SK-N-SH (cell line): ENCODE data around the gene MAGEA10. TPM values are rescaled to one million over a fixed set of nuclear protein-coding genes. Genes with fewer than 3 reads are reported as not detected.

Experiments
- CTCF ChIA-PET: fragments of 300-600, 350-600 bp; formaldehyde crosslinking; extraction: SDS; loops from one replicate; lab custom pipeline; 2021; lab: Yijun Ruan, JAX
- POLR2A ChIA-PET: fragments of 350-600 bp; sonication (Branson Sonifier 250); formaldehyde crosslinking; extraction: SDS; loops from one replicate; lab custom pipeline; 2020; ENCODE audit warnings: antibody characterized with exemption, inconsistent platforms; lab: Yijun Ruan, JAX
- DNase-seq: peaks from one replicate; pipeline ENCODE4 v3.0.0; 2012
- H2AFZ ChIP-seq: fragments of 200-600 bp; sonication (generic); 2 replicates; pipeline ENCODE4 v1.8.1; 2016; ENCODE audit warnings: antibody characterized with exemption, mild to moderate bottlenecking, low read depth
- H3F3A ChIP-seq: fragments of 200-600 bp; sonication (generic); replicated peaks from 2 replicates; pipeline ENCODE3; 2016; ENCODE audit warnings: antibody characterized with exemption, mild to moderate bottlenecking; ENCODE audit not compliant: insufficient read depth
- H3K27ac ChIP-seq, 2 experiments: fragments of 200-500 bp in 1 of 2; fragments of 200-600 bp in 1 of 2; sonication (Bioruptor generic) in 1 of 2; sonication (generic), shearing (Covaris generic) in 1 of 2; 2 replicates each; pipeline versions ENCODE4 v1.5.1 to v1.6.1; 2014 to 2016; ENCODE audit warnings: low read depth in 2 of 2, inconsistent platforms in 1 of 2, low read length in 1 of 2, mild to moderate bottlenecking in 1 of 2, mixed read lengths in 1 of 2
- H3K27me3 ChIP-seq: fragments of 200-600 bp; sonication (generic), shearing (Covaris generic); 2 replicates; pipeline ENCODE4 v1.6.1; 2016; ENCODE audit warnings: mixed run types; ENCODE audit not compliant: insufficient read depth
- H3K36me3 ChIP-seq, 2 experiments: fragments of 200-500 bp in 1 of 2; fragments of 200-600 bp in 1 of 2; sonication (Bioruptor generic) in 1 of 2; sonication (generic) in 1 of 2; replicated peaks in 1 of 2; 2 replicates each; pipeline versions ENCODE3 to v1.5.1; 2014 to 2016; ENCODE audit warnings: low read length in 1 of 2, mild to moderate bottlenecking in 1 of 2; ENCODE audit not compliant: insufficient read depth in 2 of 2, control insufficient read depth in 1 of 2
- H3K4me1 ChIP-seq, 2 experiments: fragments of 200-500 bp in 1 of 2; fragments of 200-600 bp in 1 of 2; sonication (Bioruptor generic) in 1 of 2; sonication (generic), shearing (Covaris generic) in 1 of 2; 2 replicates each; pipeline versions ENCODE4 v1.5.1 to v1.6.1; 2014 to 2016; ENCODE audit warnings: low read depth in 1 of 2, low read length in 1 of 2, mixed run types in 1 of 2; ENCODE audit not compliant: insufficient read depth in 2 of 2, control insufficient read depth in 1 of 2
- H3K4me2 ChIP-seq: fragments of 200-600 bp; sonication (generic), shearing (Covaris generic); 2 replicates; pipeline ENCODE4 v1.6.1; 2017; ENCODE audit warnings: mixed run types
- H3K4me3 ChIP-seq, 2 experiments: fragments of 200-500 bp in 1 of 2; fragments of 200-600 bp in 1 of 2; sonication (Bioruptor generic) in 1 of 2; sonication (generic), shearing (Covaris generic) in 1 of 2; 2 replicates each; pipeline versions ENCODE4 v1.5.1 to v1.8.1; 2014 to 2016; ENCODE audit warnings: low read depth in 2 of 2, inconsistent platforms in 1 of 2, low read length in 1 of 2, mild to moderate bottlenecking in 1 of 2, mixed read lengths in 1 of 2, moderate library complexity in 1 of 2
- H3K79me2 ChIP-seq: fragments of 200-600 bp; sonication (generic); 2 replicates; pipeline ENCODE4 v1.8.1; 2017; ENCODE audit warnings: mild to moderate bottlenecking; ENCODE audit not compliant: insufficient read depth
- H3K9ac ChIP-seq: fragments of 200-600 bp; sonication (generic); 2 replicates; pipeline ENCODE4 v1.6.1; 2017; ENCODE audit warnings: mixed run types
- H3K9me2 ChIP-seq: fragments of 200-600 bp; sonication (generic); 2 replicates; pipeline ENCODE4 v1.6.1; 2017; ENCODE audit warnings: mixed run types
- H3K9me3 ChIP-seq: fragments of 200-600 bp; sonication (generic); 2 replicates; pipeline ENCODE4 v1.6.1; 2017; ENCODE audit warnings: mixed run types, mild to moderate bottlenecking, moderate library complexity
- H4K20me1 ChIP-seq: fragments of 200-600 bp; sonication (generic); 2 replicates; pipeline ENCODE4 v1.6.1; 2017; ENCODE audit warnings: mild to moderate bottlenecking, mixed run types; ENCODE audit not compliant: insufficient read depth
- CHD2 ChIP-seq: fragments of 150-350 bp; IDR thresholded peaks from 2 replicates; pipeline ENCODE4 v1.6.1; 2018; ENCODE audit warnings: low read length; ENCODE audit not compliant: partially characterized antibody
- CTCF ChIP-seq: fragments of 200-600 bp; sonication (generic); IDR thresholded peaks from 2 replicates; pipeline ENCODE4 v1.6.1; 2017; ENCODE audit warnings: antibody characterized with exemption, mild to moderate bottlenecking, moderate library complexity
- EZH2phosphoT487 ChIP-seq: fragments of 200-600 bp; sonication (generic); IDR thresholded peaks from 2 replicates; pipeline ENCODE4 v1.6.1; 2017; ENCODE audit warnings: low read depth, mixed run types, mild to moderate bottlenecking, antibody characterized with exemption, moderate library complexity, borderline replicate concordance
- FOSL2 ChIP-seq: IDR thresholded peaks from 2 replicates; pipeline ENCODE4 v1.4.0; 2012; ENCODE audit warnings: low read depth, mild to moderate bottlenecking, moderate library complexity, borderline replicate concordance
- GATA2 ChIP-seq: sonication (generic); formaldehyde crosslinking; IDR thresholded peaks from 2 replicates; pipeline ENCODE4 v1.5.0; 2020; ENCODE audit warnings: mild to moderate bottlenecking, missing genetic modification reagents
- IRF3 ChIP-seq: fragments of 150-350 bp; IDR thresholded peaks from 2 replicates; pipeline ENCODE4 v1.6.1; 2016; ENCODE audit warnings: mild to moderate bottlenecking, low read depth, low read length
- MEF2A ChIP-seq: IDR thresholded peaks from 2 replicates; pipeline ENCODE4 v1.4.0; 2012; ENCODE audit warnings: low read depth, borderline replicate concordance
- PBX3 ChIP-seq: IDR thresholded peaks from 2 replicates; pipeline ENCODE4; 2012
- POLR2AphosphoS5 ChIP-seq: IDR thresholded peaks from 2 replicates; pipeline ENCODE4 v1.6.1; 2012; ENCODE audit warnings: low read depth, low read length
- RCOR1 ChIP-seq: fragments of 150-350 bp; IDR thresholded peaks from 2 replicates; pipeline ENCODE4 v1.6.1; 2017; ENCODE audit warnings: antibody characterized with exemption, low read length
- REST ChIP-seq: IDR thresholded peaks from 2 replicates; pipeline ENCODE4 v1.6.1; 2012; ENCODE audit warnings: mild to moderate bottlenecking, low read depth, low read length, moderate library complexity
- RFX5 ChIP-seq: IDR thresholded peaks from 2 replicates; pipeline ENCODE4 v1.6.1; 2012; ENCODE audit warnings: mild to moderate bottlenecking, improper control_type of control experiment, low read length
- SIN3A ChIP-seq: IDR thresholded peaks from 2 replicates; pipeline ENCODE4 v1.6.1; 2012; ENCODE audit warnings: low read depth, mild to moderate bottlenecking, low read length, moderate library complexity, borderline replicate concordance
- TAF1 ChIP-seq: IDR thresholded peaks from 2 replicates; pipeline ENCODE4 v1.6.1; 2012; ENCODE audit warnings: low read depth, mild to moderate bottlenecking, low read length, moderate library complexity, borderline replicate concordance
- TEAD4 ChIP-seq: IDR thresholded peaks from 2 replicates; pipeline ENCODE4 v1.4.0; 2012; ENCODE audit warnings: mild to moderate bottlenecking, borderline replicate concordance; ENCODE audit not compliant: insufficient read depth
- ZBTB33 ChIP-seq: IDR thresholded peaks from 2 replicates; pipeline ENCODE4 v1.4.0; 2012; ENCODE audit warnings: low read depth, borderline replicate concordance
- whole genome bisulfite sequencing: methylation state at CpG from one replicate; pipeline ENCODE4 v1.1.6; 2017; ENCODE audit warnings: low lambda C conversion rate; 5-methylcytosine and 5-hydroxymethylcytosine counted together
- polyA plus RNA-seq, 3 experiments: library from polyadenylated mRNA; depleted of rRNA; stranded (reverse); fragments of >200 nt; gene quantifications; 2 replicates each; pipeline ENCODE4 v1.2.3, GENCODE V29; 2012

Gene MAGEA10
- polyA plus RNA-seq, 1 of the 3 experiments (the other 2 are of a cell fraction): 49.8 TPM

- Histone ChIP-seq H3K4me3 (no peak overlapping the region), H3K9ac (no peak overlapping the region), H3K4me1 (no peaks in the 10 kb centered on the region), H3K27ac (no peak overlapping the region), H4K20me1 (no peaks in the 10 kb centered on the region), H3F3A (no peaks in the 10 kb centered on the region), H3K27me3 (peaks cover 5% of the 10 kb centered on the region; the same call in 1 of the 2 replicates), H3K36me3 (no peaks in the 10 kb centered on the region), H2AFZ (no peak overlapping the region), H3K4me2 (no peak overlapping the region), H3K79me2 (no peaks in the 10 kb centered on the region), H3K9me3 (no peaks in the 10 kb centered on the region), H3K9me2 (no peaks in the 10 kb centered on the region)
- TF ChIP-seq TAF1: no peak
- no peak for TF ChIP-seq PBX3
- TF ChIP-seq RCOR1: no peak
- TF ChIP-seq FOSL2: no peak
- TF ChIP-seq CTCF: no peak
- TF ChIP-seq IRF3: no peak
- TF ChIP-seq RFX5: no peak
- TF ChIP-seq GATA2 (CRISPR knock-in tag): no peak
- TF ChIP-seq REST: no peak
- TF ChIP-seq CHD2: no peak
- no peak for TF ChIP-seq TEAD4
- no peak for TF ChIP-seq MEF2A
- TF ChIP-seq SIN3A: no peak
- no peak for TF ChIP-seq ZBTB33
- TF ChIP-seq POLR2AphosphoS5: no peak
- no peak for TF ChIP-seq EZH2phosphoT487
- ChIA-PET POLR2A (no interaction called here), CTCF (no interaction called here)
- DNase-seq: no peak
- 19% methylated on average over 5 of the region's 5 CpGs for WGBS
These were observed 29.9 kb downstream of the MAGEA10 start for GRCh38 chrX:152108527-152108926.
